DMS153 (cell line): ENCODE measurements around the gene ARPC5.
A peak's percentile ranks its signal among the peaks of the same experiment; 100 is the strongest.

Experiments used
- DNase-seq: peaks from one replicate; lab custom pipeline; 2025; lab: John Stamatoyannopoulos, UW

ARPC5 gene

GRCh38 chr1:183585038-183585437 is 50.5 kb downstream of the ARPC5 start:
- DNase-seq = no peak

DNA sequence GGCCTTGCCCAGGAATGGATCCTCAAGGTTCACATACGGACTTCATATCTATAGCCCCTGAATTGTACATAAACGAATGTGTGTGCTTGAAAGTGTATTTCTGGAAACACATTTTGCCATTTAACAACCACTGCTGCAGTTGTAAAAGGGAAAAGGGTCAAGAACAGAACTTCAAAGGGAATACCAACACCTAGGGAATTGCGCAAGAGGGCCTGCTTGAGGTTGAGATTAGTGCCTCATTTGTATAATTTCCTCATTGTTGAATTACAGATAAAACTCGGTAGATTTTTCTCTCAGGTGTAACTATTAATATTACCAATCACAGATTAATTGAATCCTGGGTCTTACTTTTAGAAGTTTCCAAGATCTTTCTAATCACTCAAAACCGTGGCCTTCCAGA is 51.4 kb downstream of the ARPC5 start:
- DNase-seq = no peak

GRCh38 chr1:183583466-183583865 is 52.1 kb downstream of the ARPC5 start:
- no peak for DNase-seq

DNA sequence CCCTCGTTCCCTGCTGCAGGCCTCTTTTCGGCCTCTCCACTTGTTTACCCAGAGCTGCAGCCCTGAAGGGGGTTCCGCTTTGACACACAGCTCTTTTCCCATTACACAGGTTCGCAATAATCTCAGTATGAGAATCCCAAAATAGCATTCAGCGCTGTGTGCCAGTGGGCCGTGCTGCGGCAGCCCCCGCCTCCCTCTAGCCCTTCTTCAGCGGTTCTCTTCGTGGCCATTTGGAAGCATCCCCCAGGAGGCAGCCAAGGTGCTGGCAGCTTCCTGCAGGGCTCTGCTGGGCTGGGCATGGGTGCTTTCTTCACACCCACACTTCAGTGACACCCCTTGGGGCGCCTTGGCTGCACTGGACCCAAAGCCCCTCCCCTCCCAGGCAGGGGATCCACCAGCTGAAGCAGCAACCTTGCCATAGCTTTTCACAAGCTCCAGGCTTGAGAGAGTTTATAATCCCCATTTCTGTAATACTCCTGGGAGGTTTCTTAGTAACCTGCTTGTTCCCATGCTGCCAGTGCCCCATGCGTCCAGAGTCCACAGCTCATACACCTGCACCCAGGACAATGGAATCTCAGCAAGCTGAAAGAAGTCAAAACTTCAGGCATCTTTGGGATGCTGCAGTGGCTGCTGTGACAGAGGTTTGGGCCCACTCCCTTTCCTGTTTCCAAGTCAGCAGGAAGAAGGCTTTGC is 53.4 kb downstream of the ARPC5 start:
- DNase-seq = no peak

DNA sequence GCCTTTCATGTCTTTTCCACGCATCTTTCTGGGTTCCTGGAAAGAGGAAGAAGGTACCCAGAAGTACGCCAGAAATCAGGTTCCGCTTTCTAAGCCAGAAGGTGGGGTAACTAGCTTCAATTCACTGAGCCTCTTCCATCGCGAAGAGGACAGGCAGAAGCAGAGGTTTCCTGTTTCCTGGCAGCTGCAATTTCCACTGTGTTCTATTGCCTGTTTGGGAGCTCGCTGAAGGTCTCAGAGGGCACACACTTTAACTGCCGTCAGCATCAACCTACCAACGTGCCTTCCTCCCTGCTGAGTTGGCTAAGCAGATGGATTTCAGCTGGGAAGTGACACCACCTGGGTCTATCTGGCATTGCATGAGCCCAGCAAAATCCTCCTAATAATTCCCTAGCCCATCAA is 55.3 kb downstream of the ARPC5 start:
- DNase-seq = peak; percentile 82

DNA sequence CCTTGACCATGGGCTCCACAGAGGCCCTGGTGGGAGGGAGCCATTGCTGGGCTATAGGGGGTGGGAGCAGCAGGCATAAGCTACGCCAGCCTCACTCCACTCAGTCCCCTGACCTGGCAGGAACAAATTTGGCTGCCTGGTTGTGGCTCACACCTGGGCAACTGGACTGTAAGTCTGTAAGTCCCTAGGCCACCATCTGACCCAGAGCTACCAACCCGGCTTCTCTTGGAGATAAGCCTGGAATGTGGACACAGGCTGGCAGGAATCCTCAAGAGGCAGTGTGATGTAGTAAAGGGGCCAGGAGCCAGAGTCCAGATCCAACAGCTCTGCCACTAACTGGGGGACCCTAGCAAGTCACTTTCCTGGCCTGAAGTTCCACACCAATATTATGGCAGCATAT is 56.7 kb downstream of the ARPC5 start:
- no peak for DNase-seq

GRCh38 chr1:183577897-183578465 is 57.6 kb downstream of the ARPC5 start:
- no peak for DNase-seq

DNA sequence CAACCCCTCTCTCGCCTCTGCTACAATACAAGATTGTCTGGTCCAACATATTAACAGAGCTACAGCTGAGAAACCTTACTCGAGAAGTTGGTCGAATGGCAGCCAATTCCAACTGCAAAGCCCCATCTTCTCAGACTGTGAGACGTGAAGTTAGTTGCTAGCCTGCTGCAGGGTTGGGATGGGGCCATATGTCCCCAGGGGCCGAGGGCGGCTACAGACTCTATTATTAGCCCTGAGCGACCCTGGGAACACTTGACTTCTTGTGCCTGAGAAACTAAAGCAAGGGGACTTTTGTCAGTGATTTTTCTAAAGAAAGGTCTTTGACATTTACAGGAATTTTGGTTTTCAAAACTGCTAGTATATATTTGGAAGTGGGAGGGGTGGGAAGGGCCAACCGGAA is 59.0 kb downstream of the ARPC5 start:
- no peak for DNase-seq

GRCh38 chr1:183575606-183576005 is 60.0 kb downstream of the ARPC5 start:
- DNase-seq = no peak

GRCh38 chr1:183572721-183573120 is 62.9 kb downstream of the ARPC5 start:
- DNase-seq = no peak

GRCh38 chr1:183571678-183572268 is 63.8 kb downstream of the ARPC5 start:
- no peak for DNase-seq
